Inflammatory macrophage treated with lipopolysaccharide for 4 hours (primary cell): ENCODE data around the gene NSG1.
"Not testable (repeated sequence)": the region's sequence is repeated elsewhere in the genome, so short reads cannot be mapped to it uniquely, and the experiment has no call there.

Experiments
- DNase-seq: peaks from one replicate; pipeline ENCODE4 v3.0.0-alpha.2; 2020

NSG1 gene

DNA sequence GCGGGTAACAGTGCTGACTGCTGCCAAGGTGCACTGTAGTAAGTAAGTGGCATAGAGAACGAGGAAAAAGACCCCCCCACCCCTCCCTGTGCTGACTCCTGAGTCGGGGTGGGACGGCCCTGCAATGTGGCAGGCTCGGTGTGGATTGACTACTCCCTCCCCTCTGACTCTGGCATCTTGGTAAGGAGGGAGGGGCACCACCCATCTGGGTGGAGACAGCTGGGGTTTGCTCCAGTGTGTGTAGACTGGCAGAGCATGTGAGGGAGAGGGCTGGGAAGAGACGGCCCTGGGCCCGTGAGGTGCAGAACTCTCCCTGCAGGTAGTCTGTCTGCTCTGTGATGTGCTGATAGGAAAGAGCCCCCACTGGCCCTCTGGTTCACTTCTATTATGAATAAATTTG is 31.0 kb downstream of the NSG1 start:
- DNase-seq = no peak

DNA sequence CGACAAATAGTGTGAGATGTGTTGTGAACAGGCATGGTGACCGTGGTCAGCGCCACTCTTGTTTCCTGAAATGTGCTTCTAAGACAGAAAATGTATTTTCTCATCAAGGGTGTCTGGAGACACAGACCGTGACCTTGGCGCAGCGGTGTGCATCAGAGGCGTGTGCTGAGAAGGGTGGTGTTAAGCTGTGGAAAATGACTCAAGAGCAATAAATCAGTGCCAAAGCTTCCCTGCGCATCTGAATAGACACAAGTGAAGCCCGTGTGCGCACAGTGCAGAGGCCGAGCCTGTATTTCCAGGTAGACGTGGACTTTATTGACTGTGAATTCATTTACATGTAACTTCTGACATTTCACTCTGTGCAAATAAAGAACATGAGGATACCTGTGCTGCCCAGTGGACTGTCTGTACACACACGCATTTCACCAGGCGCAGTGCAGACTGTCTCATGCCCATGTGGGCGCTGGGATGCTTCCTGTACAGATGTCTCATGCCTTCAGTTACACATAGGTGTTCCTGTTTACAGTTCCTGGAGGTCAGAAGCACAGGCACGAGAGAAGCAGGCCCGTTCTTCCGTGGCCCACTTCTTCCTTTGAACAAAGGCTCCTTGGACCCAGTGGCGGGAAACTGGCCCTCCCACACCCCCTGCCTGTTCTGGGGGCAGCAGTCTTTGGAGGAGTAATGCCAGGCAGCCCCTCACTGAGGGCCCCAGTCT is 31.9 kb downstream of the NSG1 start:
- no peak for DNase-seq

DNA sequence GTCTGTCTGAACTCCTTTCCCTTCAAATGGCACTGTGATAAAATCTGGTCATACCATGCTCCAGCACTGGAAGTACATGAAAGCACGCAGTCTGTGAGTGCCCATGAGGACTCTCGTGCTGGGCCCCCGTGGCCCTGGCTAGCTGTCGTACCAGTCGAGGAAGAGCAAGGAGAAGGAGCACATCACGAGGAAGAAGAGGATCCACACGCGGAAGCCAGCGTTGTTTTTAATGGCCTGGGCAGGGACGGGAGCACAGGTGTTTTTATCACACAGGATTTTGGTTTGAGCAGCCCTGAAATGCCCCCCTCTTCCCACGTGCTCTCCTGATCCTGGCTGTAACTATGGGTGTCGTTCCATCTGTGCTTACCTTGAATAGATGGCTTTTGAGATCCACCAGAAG is 33.0 kb downstream of the NSG1 start:
- no peak for DNase-seq

DNA sequence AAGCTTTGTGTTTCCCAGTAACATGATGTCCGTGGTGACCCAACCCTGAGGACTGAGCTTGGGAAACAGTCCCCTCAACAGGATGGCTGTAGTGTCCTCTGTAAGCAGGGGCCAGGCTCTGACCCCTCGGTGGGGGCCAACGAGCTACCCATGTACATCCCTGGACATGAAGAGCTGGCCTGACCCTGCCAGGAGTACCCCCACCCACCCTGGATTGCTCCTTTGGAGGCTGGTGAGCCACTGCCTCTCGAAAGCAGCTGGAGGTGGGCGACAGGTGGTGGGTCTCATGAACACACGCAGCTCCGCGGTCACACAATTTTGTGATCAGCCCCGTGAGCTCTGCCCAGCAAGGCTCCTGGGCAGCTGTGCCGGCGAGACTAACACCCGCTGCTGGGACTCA is 33.5 kb downstream of the NSG1 start:
- DNase-seq = no peak

DNA sequence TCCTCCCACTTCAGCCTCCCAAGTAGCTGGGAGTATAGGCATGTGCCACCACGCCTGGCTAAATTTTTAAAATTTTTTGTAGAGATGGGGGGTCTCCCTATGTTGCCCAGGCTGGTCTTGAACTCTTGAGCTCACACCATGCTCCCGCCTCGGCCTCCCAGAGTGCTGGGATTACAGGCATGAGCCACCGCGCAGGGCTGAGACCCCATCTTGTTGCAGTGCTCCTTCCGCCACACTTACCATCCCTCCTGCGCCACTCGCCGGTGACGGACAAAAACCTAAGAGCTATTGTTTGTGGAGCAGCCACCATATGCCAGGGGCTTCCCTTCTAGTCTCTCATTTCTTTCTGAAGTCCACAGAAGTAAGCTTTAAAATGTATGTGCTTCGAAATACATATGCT is 34.5 kb downstream of the NSG1 start:
- DNase-seq = no peak

DNA sequence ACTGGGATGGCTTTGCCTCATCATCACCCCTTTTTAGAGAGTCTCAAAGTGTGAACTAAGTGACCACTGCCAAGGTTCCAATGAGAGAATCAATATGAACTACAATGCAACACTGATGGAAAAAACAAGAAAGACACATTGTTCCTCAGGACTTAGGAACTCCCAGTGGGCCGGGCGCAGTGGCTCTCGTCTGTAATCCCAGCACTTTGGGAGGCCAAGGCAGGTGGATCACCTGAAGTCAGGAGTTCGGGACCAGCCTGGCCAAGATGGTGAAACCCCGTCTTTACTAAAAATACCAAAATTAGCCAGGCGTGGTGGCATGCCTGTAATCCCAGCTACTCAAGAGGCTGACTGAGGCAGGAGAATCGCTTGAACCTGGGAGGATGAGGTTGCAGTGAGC is 35.2 kb downstream of the NSG1 start:
- DNase-seq = not testable (repeated sequence)

DNA sequence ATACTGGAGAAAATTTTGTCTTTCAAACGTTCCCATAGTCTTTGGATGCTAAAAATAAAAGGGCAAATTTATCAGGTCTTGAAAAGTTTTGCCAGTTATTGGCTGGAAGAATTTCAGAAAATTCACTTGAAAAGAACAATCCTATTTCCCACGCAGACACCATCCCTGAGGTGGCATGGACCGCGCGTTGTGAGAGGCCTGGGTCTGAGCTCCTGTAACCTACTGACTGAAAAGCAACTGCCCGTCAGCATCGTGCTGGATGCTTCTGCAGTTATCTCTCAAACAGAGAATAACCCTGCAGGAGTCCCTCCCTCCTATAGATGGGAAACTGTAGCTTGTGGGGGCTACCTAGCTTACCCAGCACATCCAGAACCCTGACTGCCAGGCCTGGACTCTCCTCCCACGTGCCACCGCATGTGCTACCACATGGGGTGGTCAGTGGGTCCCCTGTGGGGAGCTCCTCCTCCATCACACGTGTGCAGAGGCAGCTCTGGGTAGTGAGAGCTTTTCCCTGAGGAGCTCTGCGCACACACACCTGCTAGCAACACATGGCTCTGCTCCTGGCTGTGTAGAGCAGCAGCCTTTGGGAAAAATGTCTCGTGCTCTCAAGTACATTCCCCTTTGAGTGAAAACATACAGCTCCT is 36.1 kb downstream of the NSG1 start:
- DNase-seq = no peak

DNA sequence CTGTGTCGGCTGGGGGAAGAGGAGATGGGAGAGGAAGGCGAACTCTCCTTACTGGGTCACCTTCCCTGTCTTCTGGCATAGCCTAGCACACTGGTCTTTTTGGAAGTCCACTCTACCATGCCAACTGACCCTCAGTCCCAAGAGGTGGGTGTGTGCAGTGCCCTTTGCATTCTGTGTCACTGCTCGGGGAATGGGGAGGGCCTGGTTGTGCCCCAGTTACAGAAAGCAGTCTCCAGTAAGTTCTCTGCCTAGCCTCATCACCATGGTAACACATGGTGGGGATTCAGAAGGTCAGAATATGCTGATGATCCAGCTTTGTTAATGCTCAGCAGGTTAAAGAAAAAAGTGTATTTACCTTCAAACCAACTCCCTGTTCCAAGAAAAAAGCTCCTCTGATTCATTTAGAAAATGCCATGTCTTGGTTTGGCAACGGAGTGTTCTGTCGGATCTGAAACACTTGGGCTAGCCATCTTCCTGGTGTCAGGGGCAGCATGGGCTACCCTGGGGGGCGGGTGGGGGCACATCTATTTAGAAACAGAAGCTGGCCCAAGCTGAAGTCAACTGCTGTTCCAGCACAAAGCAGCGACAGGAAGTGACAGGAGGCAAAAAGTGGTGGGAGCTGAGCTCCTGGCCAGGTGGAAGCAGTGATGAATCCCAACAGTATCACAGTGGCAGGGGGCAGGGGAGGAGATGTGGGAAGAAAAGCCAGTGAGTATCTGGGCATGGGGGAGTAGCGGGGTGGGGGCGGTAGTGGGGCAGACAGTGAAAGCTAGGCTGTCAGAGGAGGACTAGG is 37.0 kb downstream of the NSG1 start:
- no peak for DNase-seq

DNA sequence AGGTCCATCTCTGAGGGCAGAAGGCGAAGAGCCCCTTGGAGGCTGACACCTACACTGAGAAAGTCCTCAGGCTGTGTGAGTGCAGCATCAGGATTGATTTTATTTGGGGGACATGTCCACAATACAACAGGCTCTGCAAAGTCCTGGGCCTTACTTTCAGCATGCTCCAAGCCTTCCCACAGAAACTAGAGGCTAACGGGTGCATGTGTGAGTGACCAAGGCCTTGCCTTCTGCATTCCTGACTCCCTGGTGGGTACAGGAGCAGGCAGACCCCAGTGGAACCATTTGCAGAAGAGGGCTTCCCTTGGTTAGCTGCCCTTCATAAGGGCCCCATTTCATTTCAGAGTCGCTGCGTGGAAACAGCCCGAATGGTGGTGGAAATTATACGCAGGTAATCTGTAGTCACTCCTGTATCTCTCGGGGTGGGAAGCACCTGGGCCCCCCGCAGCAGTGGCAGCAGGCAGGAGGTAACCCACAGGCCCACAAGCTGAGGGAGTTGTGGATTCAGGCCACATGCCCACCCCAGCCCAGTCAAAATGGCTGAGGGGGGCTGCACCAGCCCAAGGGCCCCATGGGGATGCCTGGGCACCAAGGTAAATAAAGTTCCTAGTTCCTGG is 37.7 kb downstream of the NSG1 start:
- DNase-seq = no peak

DNA sequence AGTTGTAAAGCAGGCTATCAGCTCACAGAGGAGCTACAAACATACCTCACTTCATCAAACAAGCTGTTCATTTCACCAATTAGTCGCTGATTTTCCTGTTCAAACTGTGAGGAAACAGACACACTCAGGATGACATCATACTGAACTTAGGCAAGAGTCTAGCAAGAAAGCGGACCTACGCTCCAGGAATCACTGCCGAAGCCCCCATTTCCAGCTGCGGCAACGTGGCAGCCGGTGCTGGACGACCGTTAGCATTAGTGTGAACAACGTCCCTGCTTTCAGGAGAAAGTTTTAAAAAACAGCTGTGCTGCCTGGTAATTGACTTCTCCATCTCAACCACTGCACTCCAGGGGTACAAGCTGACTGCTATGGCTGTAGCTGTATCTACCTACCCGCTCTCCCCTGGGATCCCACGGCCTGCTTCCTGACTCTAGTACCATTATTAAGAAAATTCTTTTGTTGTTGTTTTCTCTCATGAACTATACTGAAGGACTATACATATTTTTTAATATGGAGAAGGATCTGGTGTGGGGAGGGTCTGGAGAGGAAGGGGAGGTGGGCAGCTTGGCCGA is 38.3 kb downstream of the NSG1 start:
- DNase-seq = no peak

DNA sequence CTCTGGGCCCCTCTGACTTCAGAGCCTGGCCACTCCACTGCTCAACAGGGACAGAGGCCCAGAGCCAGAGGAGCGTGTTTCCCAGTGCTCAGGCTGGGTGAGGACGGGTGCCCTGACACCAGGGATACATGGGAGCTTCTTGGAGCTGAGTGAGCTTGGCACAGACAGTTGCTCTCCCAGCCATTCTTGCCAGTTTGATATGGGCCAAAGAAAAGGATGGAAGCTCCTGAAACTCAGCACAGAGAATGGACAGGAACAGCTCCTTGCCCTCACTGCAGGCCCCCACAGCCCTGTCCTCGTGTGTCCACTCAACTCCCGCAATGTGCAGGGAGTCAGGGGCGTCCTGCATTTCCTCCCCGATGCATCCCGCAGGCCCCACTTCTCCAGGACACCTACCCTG is 38.8 kb downstream of the NSG1 start:
- no peak for DNase-seq

DNA sequence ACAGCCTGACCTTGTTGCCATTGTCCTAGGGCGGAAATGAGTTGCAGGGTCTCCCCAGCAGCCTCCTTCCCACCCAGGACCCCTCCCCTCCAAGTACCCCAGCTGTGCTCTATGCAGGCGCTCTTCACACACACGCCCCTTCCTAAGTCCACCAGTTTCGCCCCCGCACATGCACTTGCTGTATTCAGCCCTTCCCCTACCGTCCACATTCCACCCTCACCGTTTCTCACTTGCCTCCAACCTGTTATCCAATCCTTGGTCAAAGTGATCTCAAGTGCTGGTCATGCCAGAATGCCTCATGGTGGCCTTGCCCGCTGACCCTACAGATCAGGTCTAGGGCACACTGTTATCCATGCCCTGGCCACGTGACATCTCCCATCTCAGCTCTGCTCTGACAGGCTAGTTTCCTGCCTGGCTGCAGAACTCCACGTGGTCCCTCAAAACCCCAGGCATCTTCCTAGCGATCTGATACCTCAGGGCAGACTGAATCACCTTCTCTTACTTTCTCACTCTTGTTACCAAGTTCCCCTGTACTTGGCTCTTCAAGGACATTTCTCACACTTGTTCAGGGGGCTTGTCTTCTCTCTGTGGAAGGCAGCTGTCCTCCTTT is 39.7 kb downstream of the NSG1 start:
- DNase-seq = no peak

DNA sequence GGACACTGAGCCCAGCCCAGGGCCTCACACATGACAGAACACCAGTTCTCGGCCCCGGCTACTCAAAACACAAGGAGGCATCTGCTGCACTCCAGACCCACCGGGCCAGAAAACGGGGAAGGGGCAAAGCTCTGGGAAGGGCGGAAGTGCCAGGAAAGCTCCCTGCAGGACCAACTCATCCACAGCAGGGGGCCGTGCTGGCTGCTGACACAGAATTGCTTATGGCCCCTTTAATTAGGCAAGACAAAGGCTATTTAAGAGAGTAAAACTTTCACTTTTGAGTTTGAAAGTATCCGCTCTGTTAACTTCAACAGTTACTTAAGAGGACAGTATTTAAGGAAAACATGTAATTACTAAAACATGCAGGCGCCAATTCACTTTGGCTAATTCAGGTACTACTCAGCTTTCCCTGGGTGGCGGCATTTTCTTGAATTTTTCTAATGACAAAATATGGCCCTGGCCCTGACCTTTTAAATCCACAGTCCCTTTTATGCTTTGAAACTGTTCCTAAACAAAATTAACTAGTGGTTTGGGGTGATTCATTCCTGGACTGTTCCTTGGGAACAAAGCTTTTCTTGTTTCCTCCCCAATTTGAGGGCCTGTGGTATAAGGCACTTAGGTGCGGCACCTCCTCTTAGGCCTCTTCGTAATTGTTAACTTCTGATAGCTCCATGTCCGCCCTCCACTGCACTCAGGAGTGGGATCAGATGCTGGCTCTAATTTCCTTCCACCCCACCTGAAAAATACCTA is 40.4 kb downstream of the NSG1 start:
- no peak for DNase-seq

DNA sequence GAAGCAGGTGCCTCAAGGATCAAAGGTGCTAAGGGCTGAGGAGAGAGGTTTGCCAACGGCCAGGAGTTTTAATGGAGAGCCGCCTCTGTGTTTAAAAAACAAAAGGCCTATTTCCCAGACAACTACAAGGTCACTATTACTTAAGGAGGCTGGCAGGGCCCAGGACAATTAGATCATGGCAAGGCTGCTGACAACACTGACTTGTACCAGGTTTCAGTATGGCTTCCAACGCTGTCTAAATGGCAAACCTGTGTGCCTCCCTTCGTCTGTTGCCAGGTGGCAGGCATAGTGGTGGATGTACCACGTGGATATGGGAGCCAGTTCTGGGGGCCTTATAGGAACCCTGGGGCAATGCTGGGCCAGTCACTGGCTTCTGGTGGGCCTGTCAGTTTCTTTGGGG is 41.0 kb downstream of the NSG1 start:
- no peak for DNase-seq

DNA sequence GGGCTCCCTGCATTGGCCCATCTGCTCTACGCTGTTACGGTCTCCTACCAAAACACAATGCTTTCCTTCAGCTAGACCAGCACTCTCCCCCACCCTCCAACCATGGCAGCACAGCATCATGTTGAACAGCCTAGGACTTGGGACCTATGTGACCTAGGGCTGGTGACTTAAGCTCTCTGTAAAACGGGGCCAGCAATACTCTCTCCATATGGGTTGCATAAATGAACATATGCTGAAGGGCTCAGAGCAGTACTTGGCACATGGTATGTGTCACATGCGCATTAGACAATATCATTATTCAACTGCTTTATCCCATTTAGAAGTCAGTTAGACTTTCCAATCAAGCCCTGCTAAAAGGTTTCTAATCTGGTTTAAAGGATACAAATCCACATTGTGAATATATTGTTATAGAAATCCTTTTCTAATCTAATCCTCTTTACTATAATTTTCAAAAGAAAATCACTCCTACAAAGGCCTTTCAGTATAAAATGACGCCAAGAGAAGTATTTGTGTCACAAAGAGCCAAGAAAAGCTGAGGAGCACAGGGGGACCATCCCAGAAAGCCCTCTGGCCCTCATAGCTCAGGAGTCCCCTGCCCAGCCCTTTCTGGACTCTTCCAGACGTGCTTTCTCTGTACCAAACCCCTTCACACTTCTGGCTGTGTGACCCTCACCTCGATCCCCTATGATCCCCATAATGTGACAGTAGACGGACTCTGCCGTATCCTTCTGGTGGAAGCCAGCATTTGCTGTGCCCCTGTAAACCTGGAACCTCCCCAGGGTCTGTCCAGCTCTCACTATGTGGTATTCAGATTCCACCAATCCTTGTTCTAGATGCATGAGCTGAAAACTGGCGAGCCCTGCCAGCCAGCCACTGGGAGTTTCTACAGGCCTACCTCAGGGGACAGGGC is 42.3 kb downstream of the NSG1 start:
- DNase-seq = no peak

DNA sequence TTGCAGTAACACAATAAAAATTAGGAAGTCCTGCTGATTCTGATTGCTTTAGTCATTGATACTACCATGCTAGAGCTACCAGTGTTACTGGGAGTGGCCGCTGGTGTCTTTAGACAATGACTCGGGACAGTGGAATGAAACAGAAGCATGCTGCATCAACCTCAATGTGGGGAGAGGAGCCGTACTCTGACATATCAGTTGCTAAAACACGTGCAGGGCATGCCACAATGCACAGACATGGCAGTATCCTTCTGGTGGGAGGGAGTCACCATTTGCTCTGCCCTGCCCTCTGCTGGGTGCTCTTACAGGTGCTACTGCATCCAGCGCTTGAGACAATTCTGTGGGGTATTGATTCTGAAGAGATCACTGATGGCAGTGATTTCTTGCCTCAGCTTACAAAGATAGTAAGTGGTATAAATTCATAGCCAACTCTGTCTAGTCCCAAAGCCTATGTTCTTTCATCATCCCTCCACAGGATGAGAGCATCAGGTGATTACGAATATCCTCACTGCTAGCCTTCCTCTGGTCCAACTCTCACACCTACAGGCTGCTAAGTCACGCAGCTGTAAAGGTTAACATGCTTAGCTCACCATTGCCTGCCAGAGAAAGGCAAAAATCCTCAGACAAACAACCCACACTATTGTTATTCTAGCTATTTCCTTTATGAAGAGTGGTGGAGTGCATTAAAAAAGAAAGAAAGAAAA is 43.7 kb downstream of the NSG1 start:
- peak; percentile 4 for DNase-seq

DNA sequence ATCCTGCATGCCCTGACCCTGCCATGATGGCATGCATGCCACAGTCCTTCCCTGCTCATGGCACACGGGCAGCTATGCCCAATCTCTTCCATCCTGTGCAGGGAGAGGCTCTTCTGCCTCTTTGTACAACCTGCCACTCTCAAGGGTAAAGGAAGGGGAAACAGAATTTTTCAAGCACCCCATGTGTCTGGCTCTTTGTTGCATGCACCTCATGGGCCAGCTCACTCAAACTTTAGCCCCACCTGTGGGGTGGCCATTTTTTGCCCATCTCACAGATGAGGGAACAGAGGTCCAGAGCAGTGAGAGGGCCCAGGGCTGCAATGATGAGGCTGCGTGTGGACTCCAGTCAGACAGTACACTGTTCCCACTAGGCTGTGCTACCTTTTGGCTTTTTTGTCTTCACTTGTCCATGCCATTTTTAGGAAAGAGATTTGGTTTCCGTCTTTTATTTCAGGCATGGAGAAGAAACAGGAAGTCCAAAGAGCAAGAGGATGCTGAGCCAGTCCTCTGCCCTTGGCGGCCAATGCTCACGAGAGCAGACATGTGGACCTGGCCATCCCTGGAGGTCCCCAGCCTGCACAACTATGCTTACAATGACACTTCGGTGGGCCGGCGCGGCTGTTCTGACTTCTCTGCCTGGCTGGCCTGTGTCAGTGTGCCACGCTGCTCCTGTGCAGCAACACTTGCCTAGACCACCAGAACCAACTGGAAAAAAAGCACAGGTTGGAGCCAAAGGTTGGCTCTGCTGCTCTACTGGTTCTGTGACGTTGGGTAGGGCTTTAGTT is 45.6 kb downstream of the NSG1 start:
- no peak for DNase-seq

DNA sequence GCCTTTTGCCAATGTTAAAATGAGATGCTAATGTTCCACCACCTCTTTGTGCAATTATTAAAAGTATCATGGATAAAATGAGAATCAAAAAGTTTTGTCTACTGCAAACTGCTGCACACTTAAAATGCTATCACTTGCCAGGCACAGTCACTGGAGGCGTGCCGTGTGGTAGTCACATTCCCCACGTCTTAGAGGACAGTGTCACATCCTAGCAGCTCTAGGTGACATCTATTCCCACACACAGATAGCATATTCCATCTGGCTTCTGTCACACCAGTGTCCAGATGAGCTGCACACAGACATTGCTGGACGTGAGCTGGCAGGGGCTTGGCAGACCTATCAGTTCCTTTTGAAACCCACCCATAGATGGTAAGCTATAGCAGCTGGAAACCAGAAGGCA is 47.0 kb downstream of the NSG1 start:
- no peak for DNase-seq

DNA sequence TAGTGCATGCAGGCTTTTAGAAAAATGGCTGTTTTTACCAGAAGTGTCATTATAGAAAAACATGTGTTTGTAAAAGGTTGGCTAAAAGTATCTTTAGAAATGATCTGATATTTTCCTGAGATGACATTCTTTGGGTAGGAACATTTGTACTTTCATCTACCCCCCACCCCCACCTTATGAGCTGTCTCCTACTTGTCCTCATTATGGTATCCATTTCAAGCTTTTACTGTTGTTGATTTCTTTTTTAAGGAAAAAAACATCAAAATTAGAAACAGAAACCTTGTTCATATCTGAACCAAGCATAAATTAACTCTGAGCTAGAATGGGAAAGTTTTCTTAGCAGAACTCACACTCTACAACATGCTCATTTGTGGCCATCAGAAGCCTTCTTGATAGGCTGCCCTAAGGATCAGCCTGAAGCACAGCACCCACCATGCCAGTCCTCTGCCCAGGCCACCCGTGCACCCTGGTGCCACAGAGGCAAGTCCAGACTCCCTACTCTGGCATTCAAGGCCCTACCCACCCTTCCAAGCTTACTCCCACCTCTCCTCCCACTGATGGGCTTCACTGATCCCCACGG is 49.4 kb downstream of the NSG1 start:
- no peak for DNase-seq
